ENCODE results near the gene COG2. TPM values are rescaled to one million over a fixed set of nuclear protein-coding genes. Genes with fewer than 3 reads are reported as not detected.

Gene COG2
- total and polyA plus RNA-seq, 2 of the 13 experiments (the other 11 are each of a cell fraction or from before 2014, with no cell fraction given): 16.8 to 36.3 TPM

DNA sequence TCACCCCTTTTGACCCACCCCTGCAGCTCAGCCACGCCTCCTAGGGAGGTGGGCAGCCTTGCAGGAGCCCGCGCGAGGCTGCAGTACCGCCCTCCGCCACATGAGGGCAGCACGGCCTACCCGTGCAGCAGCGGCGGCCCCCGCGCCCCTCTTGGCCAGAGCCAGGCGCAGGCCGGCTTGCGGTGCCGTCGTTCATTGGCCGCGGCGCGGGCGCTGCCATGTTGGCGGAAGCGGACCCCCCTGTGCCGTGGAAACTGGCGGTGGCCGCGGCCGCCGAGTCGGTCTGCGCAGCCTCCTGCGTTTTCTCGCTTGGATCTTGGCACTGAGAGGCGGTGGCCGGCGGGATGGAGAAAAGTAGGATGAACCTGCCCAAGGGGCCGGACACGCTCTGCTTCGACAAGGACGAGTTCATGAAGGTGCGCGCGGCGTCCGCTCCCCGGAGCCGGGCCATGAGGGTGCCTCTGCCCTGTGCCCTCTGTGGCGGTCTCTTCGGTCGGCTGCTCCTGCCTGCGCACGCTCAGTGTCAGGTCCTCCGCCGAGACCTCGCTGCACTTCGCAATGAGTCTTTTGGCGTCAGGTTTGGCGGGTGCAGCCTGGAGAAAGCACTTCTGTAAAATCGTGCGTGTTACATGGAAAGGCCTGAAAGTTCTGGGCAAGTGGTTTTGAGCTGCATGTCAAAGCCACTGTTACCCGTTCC lies at the start of gene COG2 (continued):
- TF ChIP-seq, protein P1, sequence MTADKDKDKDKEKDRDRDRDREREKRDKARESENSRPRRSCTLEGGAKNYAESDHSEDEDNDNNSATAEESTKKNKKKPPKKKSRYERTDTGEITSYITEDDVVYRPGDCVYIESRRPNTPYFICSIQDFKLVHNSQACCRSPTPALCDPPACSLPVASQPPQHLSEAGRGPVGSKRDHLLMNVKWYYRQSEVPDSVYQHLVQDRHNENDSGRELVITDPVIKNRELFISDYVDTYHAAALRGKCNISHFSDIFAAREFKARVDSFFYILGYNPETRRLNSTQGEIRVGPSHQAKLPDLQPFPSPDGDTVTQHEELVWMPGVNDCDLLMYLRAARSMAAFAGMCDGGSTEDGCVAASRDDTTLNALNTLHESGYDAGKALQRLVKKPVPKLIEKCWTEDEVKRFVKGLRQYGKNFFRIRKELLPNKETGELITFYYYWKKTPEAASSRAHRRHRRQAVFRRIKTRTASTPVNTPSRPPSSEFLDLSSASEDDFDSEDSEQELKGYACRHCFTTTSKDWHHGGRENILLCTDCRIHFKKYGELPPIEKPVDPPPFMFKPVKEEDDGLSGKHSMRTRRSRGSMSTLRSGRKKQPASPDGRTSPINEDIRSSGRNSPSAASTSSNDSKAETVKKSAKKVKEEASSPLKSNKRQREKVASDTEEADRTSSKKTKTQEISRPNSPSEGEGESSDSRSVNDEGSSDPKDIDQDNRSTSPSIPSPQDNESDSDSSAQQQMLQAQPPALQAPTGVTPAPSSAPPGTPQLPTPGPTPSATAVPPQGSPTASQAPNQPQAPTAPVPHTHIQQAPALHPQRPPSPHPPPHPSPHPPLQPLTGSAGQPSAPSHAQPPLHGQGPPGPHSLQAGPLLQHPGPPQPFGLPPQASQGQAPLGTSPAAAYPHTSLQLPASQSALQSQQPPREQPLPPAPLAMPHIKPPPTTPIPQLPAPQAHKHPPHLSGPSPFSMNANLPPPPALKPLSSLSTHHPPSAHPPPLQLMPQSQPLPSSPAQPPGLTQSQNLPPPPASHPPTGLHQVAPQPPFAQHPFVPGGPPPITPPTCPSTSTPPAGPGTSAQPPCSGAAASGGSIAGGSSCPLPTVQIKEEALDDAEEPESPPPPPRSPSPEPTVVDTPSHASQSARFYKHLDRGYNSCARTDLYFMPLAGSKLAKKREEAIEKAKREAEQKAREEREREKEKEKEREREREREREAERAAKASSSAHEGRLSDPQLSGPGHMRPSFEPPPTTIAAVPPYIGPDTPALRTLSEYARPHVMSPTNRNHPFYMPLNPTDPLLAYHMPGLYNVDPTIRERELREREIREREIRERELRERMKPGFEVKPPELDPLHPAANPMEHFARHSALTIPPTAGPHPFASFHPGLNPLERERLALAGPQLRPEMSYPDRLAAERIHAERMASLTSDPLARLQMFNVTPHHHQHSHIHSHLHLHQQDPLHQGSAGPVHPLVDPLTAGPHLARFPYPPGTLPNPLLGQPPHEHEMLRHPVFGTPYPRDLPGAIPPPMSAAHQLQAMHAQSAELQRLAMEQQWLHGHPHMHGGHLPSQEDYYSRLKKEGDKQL (CRISPR knock-in tag; IDR thresholded peaks at IDR 0.05; ENCODE audit: low read depth): no peak
- TF ChIP-seq HNRNPH1 (optimal IDR thresholded peaks at IDR 0.05; ENCODE audit: low read depth, low read length): no peak
- peak; percentile 94 for TF ChIP-seq ZFP90 (CRISPR knock-in tag; IDR thresholded peaks at IDR 0.05; ENCODE audit: borderline replicate concordance)
- TF ChIP-seq ARHGAP35 (CRISPR knock-in tag; IDR thresholded peaks at IDR 0.05; ENCODE audit: borderline replicate concordance): peak; percentile 73
- TF ChIP-seq ZBTB8A (CRISPR knock-in tag; IDR thresholded peaks at IDR 0.05; ENCODE audit: borderline replicate concordance, low read depth): 0 out of 2 replicates have a peak, but pooled peaks have one; percentile 68
- TF ChIP-seq PITX1 (CRISPR knock-in tag; IDR thresholded peaks at IDR 0.05): peak; percentile 11; the same call in 1 of the 2 replicates
- TF ChIP-seq ZNF737 (CRISPR knock-in tag; IDR thresholded peaks at IDR 0.05; ENCODE audit: borderline replicate concordance): no peak
- no peak for TF ChIP-seq TOE1 (CRISPR knock-in tag; IDR thresholded peaks at IDR 0.05)
- TF ChIP-seq ZNF577 (CRISPR knock-in tag; IDR thresholded peaks at IDR 0.05; ENCODE audit: borderline replicate concordance, low read depth): no peak
- TF ChIP-seq ZNF530 (CRISPR knock-in tag; IDR thresholded peaks at IDR 0.05; ENCODE audit: low read depth): no peak
- TF ChIP-seq, protein P2, sequence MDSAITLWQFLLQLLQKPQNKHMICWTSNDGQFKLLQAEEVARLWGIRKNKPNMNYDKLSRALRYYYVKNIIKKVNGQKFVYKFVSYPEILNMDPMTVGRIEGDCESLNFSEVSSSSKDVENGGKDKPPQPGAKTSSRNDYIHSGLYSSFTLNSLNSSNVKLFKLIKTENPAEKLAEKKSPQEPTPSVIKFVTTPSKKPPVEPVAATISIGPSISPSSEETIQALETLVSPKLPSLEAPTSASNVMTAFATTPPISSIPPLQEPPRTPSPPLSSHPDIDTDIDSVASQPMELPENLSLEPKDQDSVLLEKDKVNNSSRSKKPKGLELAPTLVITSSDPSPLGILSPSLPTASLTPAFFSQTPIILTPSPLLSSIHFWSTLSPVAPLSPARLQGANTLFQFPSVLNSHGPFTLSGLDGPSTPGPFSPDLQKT (CRISPR knock-in tag; IDR thresholded peaks at IDR 0.05; ENCODE audit: borderline replicate concordance): peak; percentile 79; the same call in 1 of the 2 replicates
- peak; percentile 100 for TF ChIP-seq POGZ (CRISPR knock-in tag; IDR thresholded peaks at IDR 0.05)
- no peak for TF ChIP-seq CENPX (CRISPR knock-in tag; IDR thresholded peaks at IDR 0.05)
- no peak for TF ChIP-seq ZNF616 (CRISPR knock-in tag; IDR thresholded peaks at IDR 0.05; ENCODE audit: low read depth)
- no peak for TF ChIP-seq SRSF4 (IDR thresholded peaks at IDR 0.05; ENCODE audit: low read depth, low read length, poor library complexity, severe bottlenecking)
- TF ChIP-seq CAMTA2 (CRISPR knock-in tag; IDR thresholded peaks at IDR 0.05; ENCODE audit: borderline replicate concordance): 0 out of 2 replicates have a peak, but pooled peaks have one; percentile 69
- TF ChIP-seq IRX3 (CRISPR knock-in tag; IDR thresholded peaks at IDR 0.05; ENCODE audit: borderline replicate concordance, low read depth): peak; percentile 87; the same call in 1 of the 2 replicates
- TF ChIP-seq, protein P3, sequence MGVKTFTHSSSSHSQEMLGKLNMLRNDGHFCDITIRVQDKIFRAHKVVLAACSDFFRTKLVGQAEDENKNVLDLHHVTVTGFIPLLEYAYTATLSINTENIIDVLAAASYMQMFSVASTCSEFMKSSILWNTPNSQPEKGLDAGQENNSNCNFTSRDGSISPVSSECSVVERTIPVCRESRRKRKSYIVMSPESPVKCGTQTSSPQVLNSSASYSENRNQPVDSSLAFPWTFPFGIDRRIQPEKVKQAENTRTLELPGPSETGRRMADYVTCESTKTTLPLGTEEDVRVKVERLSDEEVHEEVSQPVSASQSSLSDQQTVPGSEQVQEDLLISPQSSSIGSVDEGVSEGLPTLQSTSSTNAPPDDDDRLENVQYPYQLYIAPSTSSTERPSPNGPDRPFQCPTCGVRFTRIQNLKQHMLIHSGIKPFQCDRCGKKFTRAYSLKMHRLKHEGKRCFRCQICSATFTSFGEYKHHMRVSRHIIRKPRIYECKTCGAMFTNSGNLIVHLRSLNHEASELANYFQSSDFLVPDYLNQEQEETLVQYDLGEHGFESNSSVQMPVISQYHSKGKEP (CRISPR knock-in tag; IDR thresholded peaks at IDR 0.05): no peak
- peak; percentile 94 for TF ChIP-seq SALL1 (CRISPR knock-in tag; IDR thresholded peaks at IDR 0.05)
